Measurements from ENCODE around the gene CERS2. TPM values are rescaled to one million over a fixed set of nuclear protein-coding genes. Genes with fewer than 3 reads are reported as not detected.

Gene CERS2
- total and polyA plus RNA-seq, 2 of the 13 experiments (the other 11 are each of a cell fraction or from before 2014, with no cell fraction given), result 269 to 298 TPM

DNA sequence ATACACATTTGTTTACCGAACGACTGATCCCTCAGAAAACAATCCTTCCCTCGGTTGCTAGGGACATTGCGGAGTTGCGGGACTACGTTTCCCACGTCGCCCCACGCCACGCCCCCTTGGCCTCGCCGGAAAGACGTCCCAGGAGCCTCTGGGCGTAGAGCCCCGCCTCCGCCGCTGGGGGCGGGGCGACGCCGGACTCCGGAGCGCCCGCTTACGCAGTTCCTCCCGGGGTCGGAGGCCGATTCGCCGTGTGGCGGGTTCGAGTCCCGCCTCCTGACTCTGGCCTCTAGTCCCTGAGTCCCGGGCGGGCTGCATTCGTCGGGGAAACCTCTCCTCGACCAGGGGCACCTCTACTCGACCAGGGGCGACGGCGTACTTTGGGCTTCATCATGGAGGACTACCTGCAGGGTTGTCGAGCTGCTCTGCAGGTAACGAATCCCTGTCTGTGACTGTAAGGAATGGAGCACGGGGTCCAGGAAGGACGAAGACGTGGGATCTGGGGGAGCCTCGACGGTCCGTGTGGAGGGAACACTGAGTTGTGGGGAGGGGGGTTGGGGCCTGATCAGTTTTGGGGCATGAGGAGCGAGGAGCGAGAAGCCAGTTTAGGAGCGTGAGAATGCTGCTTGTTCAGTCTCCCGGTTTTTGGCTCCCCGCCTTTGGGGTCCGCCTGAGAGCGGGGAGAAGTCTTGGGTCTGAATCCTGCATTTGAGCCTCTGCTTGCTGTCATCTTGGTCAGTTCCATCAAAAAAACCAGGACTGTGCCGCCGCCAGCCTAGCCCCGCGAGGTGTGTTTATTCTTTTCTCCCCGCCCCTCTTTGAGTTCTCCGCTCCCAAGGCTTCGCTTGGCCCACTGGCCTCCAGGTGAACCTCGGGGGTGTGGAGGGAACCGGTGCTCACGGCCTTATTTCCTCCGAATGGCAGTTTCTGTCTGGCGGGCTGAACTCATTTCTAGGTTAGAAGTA lies 33.9 kb upstream of the CERS2 start, which contains the start of gene PRUNE1 (continued):
- TF ChIP-seq, protein P1, sequence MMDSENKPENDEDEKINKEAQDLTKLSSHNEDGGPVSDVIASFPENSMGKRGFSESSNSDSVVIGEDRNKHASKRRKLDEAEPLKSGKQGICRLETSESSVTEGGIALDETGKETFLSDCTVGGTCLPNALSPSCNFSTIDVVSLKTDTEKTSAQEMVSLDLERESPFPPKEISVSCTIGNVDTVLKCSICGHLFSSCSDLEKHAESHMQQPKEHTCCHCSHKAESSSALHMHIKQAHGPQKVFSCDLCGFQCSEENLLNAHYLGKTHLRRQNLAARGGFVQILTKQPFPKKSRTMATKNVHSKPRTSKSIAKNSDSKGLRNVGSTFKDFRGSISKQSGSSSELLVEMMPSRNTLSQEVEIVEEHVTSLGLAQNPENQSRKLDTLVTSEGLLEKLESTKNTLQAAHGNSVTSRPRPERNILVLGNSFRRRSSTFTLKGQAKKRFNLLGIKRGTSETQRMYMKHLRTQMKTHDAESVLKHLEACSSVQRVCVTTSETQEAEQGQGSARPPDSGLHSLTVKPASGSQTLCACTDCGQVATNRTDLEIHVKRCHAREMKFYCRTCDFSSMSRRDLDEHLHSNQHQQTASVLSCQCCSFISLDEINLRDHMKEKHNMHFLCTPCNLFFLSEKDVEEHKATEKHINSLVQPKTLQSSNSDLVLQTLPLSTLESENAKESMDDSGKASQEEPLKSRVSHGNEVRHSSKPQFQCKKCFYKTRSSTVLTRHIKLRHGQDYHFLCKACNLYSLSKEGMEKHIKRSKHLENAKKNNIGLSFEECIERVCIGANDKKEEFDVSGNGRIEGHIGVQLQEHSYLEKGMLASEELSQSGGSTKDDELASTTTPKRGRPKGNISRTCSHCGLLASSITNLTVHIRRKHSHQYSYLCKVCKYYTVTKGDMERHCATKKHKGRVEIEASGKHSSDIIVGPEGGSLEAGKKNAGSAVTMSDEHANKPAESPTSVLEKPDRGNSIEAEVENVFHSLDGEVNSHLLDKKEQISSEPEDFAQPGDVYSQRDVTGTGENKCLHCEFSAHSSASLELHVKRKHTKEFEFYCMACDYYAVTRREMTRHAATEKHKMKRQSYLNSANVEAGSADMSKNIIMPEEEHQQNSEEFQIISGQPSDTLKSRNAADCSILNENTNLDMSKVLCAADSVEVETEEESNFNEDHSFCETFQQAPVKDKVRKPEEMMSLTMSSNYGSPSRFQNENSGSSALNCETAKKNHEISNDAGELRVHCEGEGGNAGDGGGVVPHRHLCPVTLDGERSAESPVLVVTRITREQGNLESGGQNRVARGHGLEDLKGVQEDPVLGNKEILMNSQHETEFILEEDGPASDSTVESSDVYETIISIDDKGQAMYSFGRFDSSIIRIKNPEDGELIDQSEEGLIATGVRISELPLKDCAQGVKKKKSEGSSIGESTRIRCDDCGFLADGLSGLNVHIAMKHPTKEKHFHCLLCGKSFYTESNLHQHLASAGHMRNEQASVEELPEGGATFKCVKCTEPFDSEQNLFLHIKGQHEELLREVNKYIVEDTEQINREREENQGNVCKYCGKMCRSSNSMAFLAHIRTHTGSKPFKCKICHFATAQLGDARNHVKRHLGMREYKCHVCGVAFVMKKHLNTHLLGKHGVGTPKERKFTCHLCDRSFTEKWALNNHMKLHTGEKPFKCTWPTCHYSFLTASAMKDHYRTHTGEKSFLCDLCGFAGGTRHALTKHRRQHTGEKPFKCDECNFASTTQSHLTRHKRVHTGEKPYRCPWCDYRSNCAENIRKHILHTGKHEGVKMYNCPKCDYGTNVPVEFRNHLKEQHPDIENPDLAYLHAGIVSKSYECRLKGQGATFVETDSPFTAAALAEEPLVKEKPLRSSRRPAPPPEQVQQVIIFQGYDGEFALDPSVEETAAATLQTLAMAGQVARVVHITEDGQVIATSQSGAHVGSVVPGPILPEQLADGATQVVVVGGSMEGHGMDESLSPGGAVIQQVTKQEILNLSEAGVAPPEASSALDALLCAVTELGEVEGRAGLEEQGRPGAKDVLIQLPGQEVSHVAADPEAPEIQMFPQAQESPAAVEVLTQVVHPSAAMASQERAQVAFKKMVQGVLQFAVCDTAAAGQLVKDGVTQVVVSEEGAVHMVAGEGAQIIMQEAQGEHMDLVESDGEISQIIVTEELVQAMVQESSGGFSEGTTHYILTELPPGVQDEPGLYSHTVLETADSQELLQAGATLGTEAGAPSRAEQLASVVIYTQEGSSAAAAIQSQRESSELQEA (CRISPR knock-in tag; IDR thresholded peaks at IDR 0.05; ENCODE audit: not compliant biosample characterization), result peak; percentile 56
- TF ChIP-seq RFX1 (IDR thresholded peaks at IDR 0.05) (peak; percentile 81), HNRNPLL (IDR thresholded peaks at IDR 0.05; ENCODE audit: low read depth, low read length, poor library complexity, severe bottlenecking) (peak; percentile 95), ERF (CRISPR knock-in tag; IDR thresholded peaks at IDR 0.05) (peak; percentile 60; the same call in 1 of the 2 replicates), EP300 (IDR thresholded peaks at IDR 0.05; ENCODE audit: low read depth in 2 of 2, low read length in 2 of 2) (peak in 1 of 2 experiments; percentile 39; a peak in 2 of 4 replicates), EP300 (CRISPR knock-in tag; IDR thresholded peaks at IDR 0.05; ENCODE audit: borderline replicate concordance) (no peak), HNF4A (CRISPR knock-in tag; IDR thresholded peaks at IDR 0.05) (peak; percentile 46), HOXA5 (CRISPR knock-in tag; IDR thresholded peaks at IDR 0.05) (peak; percentile 73; the same call in 1 of the 2 replicates), SP4 (CRISPR knock-in tag; IDR thresholded peaks at IDR 0.05) (peak; percentile 89), WIZ (CRISPR knock-in tag; IDR thresholded peaks at IDR 0.05) (no peak), REST (IDR thresholded peaks at IDR 0.05; ENCODE audit: borderline replicate concordance in 1 of 2, low read depth in 1 of 2, low read length in 2 of 2) (no peak)
- TF ChIP-seq, protein P2, sequence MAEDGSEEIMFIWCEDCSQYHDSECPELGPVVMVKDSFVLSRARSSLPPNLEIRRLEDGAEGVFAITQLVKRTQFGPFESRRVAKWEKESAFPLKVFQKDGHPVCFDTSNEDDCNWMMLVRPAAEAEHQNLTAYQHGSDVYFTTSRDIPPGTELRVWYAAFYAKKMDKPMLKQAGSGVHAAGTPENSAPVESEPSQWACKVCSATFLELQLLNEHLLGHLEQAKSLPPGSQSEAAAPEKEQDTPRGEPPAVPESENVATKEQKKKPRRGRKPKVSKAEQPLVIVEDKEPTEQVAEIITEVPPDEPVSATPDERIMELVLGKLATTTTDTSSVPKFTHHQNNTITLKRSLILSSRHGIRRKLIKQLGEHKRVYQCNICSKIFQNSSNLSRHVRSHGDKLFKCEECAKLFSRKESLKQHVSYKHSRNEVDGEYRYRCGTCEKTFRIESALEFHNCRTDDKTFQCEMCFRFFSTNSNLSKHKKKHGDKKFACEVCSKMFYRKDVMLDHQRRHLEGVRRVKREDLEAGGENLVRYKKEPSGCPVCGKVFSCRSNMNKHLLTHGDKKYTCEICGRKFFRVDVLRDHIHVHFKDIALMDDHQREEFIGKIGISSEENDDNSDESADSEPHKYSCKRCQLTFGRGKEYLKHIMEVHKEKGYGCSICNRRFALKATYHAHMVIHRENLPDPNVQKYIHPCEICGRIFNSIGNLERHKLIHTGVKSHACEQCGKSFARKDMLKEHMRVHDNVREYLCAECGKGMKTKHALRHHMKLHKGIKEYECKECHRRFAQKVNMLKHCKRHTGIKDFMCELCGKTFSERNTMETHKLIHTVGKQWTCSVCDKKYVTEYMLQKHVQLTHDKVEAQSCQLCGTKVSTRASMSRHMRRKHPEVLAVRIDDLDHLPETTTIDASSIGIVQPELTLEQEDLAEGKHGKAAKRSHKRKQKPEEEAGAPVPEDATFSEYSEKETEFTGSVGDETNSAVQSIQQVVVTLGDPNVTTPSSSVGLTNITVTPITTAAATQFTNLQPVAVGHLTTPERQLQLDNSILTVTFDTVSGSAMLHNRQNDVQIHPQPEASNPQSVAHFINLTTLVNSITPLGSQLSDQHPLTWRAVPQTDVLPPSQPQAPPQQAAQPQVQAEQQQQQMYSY (CRISPR knock-in tag; IDR thresholded peaks at IDR 0.05), result peak; percentile 55; the same call in 1 of the 2 replicates
